CD4-positive, CD25-positive, alpha-beta regulatory T cell (primary cell): ENCODE data around the gene MSI2. TPM values are rescaled to one million over a fixed set of nuclear protein-coding genes. Genes with fewer than 3 reads are reported as not detected.

Experiments
- ATAC-seq, 2 donors: fragments of 150-1000 bp; cut with Tn5 transposase; one replicate each; pipeline ENCODE4 v1.10.0; 2021; ENCODE audit warnings: low read depth in 2 of 2, moderate number of reproducible peaks in 2 of 2, moderate library complexity in 1 of 2
- DNase-seq, 3 donors: peaks; one replicate each; pipeline versions ENCODE4 v3.0.0 to v3.0.0-alpha.2; 2012 to 2022; ENCODE audit warnings: mixed read lengths in 1 of 3
- H3K27ac ChIP-seq: one replicate; pipeline ENCODE4 v1.7.0; 2013; ENCODE audit warnings: mild to moderate bottlenecking, low read length; ENCODE audit not compliant: insufficient read depth, poor library complexity, severe bottlenecking
- H3K27me3 ChIP-seq: one replicate; pipeline ENCODE4 v1.7.0; 2013; ENCODE audit warnings: low read length; ENCODE audit not compliant: control insufficient read depth, insufficient read depth
- H3K36me3 ChIP-seq: one replicate; pipeline ENCODE4 v1.7.0; 2013; ENCODE audit warnings: mild to moderate bottlenecking, low read length, moderate library complexity; ENCODE audit not compliant: control insufficient read depth, insufficient read depth
- H3K4me1 ChIP-seq: 2 replicates; pipeline ENCODE4 v1.7.0; 2013; ENCODE audit warnings: mild to moderate bottlenecking, low read length; ENCODE audit not compliant: insufficient read depth, control insufficient read depth, poor library complexity, severe bottlenecking
- H3K4me3 ChIP-seq: one replicate; pipeline ENCODE4 v1.7.0; 2013; ENCODE audit warnings: low read depth, mild to moderate bottlenecking, low read length, moderate library complexity
- H3K9me3 ChIP-seq, 2 experiments: 1 replicate in 1 of 2; 2 replicates in 1 of 2; pipeline ENCODE4 v1.7.0; 2013; ENCODE audit warnings: low read length in 2 of 2, mild to moderate bottlenecking in 1 of 2, moderate library complexity in 1 of 2; ENCODE audit not compliant: control insufficient read depth in 2 of 2
- H3K27ac Mint-ChIP-seq, 3 donors: one replicate each; pipeline ENCODE4 v1.8.0; 2020 to 2022; ENCODE audit warnings: mild to moderate bottlenecking in 3 of 3, mixed read lengths in 3 of 3, moderate library complexity in 2 of 3
- H3K27me3 Mint-ChIP-seq: one replicate; pipeline ENCODE4 v1.8.0; 2022; ENCODE audit warnings: mild to moderate bottlenecking, mixed read lengths
- H3K36me3 Mint-ChIP-seq: one replicate; pipeline ENCODE4 v1.8.0; 2020; ENCODE audit warnings: mixed read lengths
- H3K4me1 Mint-ChIP-seq, 4 donors: one replicate each; pipeline ENCODE4 v1.8.0; 2020 to 2022; ENCODE audit warnings: mixed read lengths in 4 of 4, mild to moderate bottlenecking in 1 of 4
- H3K4me3 Mint-ChIP-seq, 4 donors: one replicate each; pipeline ENCODE4 v1.8.0; 2020 to 2022; ENCODE audit warnings: mild to moderate bottlenecking in 4 of 4, mixed read lengths in 4 of 4, moderate library complexity in 3 of 4
- H3K9me3 Mint-ChIP-seq, 7 donors: one replicate each; pipeline ENCODE4 v1.8.0; 2020 to 2022; ENCODE audit warnings: mixed read lengths in 7 of 7, mild to moderate bottlenecking in 3 of 7, moderate library complexity in 2 of 7
- polyA plus RNA-seq, 4 donors: library from polyadenylated mRNA; unstranded; fragments of 300-500 nt; fragmentation: Illumina TruSeq; gene quantifications; one replicate each; pipeline ENCODE4 v1.2.3, GENCODE V29; 2021
- total RNA-seq: library from RNA; stranded (reverse); gene quantifications from one replicate; pipeline ENCODE4 v1.2.3, GENCODE V29; 2022

MSI2 gene
- total and polyA plus RNA-seq, 5 donors from 2014 or later: 3.2 to 177 (median 3.4) TPM

- DNase-seq: peak; percentile 29 to 80 (median 62)
- Mint-ChIP-seq H3K4me3 (peak overlapping the region in 1 of 4 donors; percentile 72), H3K27me3 (no peaks in the 10 kb centered on the region), H3K27ac (peak overlapping the region in 1 of 3 donors; percentile 33), H3K4me1 (peaks cover 7 to 25% (median 9%) of the 10 kb centered on the region in 4 donors), H3K36me3 (peaks cover 13% of the 10 kb centered on the region), H3K9me3 (no peaks in the 10 kb centered on the region)
- Histone ChIP-seq H3K4me3 (no peak overlapping the region), H3K9me3 (no peaks in the 10 kb centered on the region), H3K36me3 (peaks cover 15% of the 10 kb centered on the region), H3K27ac (no peak overlapping the region), H3K27me3 (no peaks in the 10 kb centered on the region), H3K4me1 (no peaks in the 10 kb centered on the region)
- ATAC-seq: peak; percentile 86
Measured at GRCh38 chr17:57671667-57672632, 415.6 kb downstream of the MSI2 start.

GRCh38 chr17:57672971-57673370, 416.6 kb downstream of the MSI2 start:
- H3K4me1 Mint-ChIP-seq: peaks cover 7 to 21% (median 9%) of the 10 kb centered on the region in 4 donors
- no peak overlapping the region for H3K27ac ChIP-seq

GRCh38 chr17:57674894-57675293, 418.6 kb downstream of the MSI2 start:
- no peaks in the 10 kb centered on the region for H3K27me3 ChIP-seq

More at GRCh38 chr17:57672971-57673370, 416.6 kb downstream of the MSI2 start:
- Mint-ChIP-seq H3K4me3 (no peak overlapping the region), H3K27ac (peak overlapping the region; percentile 26 to 72 (median 48)), H3K27me3 (no peaks in the 10 kb centered on the region), H3K9me3 (no peaks in the 10 kb centered on the region), H3K36me3 (peaks cover 15% of the 10 kb centered on the region)
- DNase-seq (no peak), ATAC-seq (no peak)
- H3K9me3 ChIP-seq: no peaks in the 10 kb centered on the region
- peaks cover 15% of the 10 kb centered on the region for H3K36me3 ChIP-seq
- H3K27me3 ChIP-seq: no peaks in the 10 kb centered on the region
- no peak overlapping the region for H3K4me3 ChIP-seq
- H3K4me1 ChIP-seq: no peaks in the 10 kb centered on the region

GRCh38 chr17:57675427-57676387, 419.4 kb downstream of the MSI2 start:
- Histone ChIP-seq H3K27ac (no peak overlapping the region), H3K4me3 (no peak overlapping the region), H3K27me3 (no peaks in the 10 kb centered on the region), H3K36me3 (peaks cover 15% of the 10 kb centered on the region), H3K4me1 (no peaks in the 10 kb centered on the region), H3K9me3 (no peaks in the 10 kb centered on the region)
- no peak for DNase-seq
- Mint-ChIP-seq H3K9me3 (no peaks in the 10 kb centered on the region), H3K4me1 (peaks cover 5 to 23% (median 15%) of the 10 kb centered on the region in 4 donors), H3K27me3 (no peaks in the 10 kb centered on the region), H3K27ac (peak overlapping the region in 1 of 3 donors; percentile 62), H3K36me3 (peaks cover 26% of the 10 kb centered on the region), H3K4me3 (no peak overlapping the region)
- no peak for ATAC-seq

More at GRCh38 chr17:57674894-57675293, 418.6 kb downstream of the MSI2 start:
- Histone ChIP-seq H3K36me3 (peaks cover 15% of the 10 kb centered on the region), H3K27ac (no peak overlapping the region), H3K4me1 (no peaks in the 10 kb centered on the region), H3K9me3 (no peaks in the 10 kb centered on the region), H3K4me3 (no peak overlapping the region)
- H3K27ac Mint-ChIP-seq: no peak overlapping the region
- H3K4me1 Mint-ChIP-seq: peaks cover 9 to 22% (median 12%) of the 10 kb centered on the region in 4 donors
- no peaks in the 10 kb centered on the region for H3K27me3 Mint-ChIP-seq
- DNase-seq (no peak), ATAC-seq (no peak)
- peaks cover 21% of the 10 kb centered on the region for H3K36me3 Mint-ChIP-seq
- H3K9me3 Mint-ChIP-seq: no peaks in the 10 kb centered on the region
- H3K4me3 Mint-ChIP-seq: no peak overlapping the region

- Mint-ChIP-seq H3K4me3 (no peak overlapping the region), H3K36me3 (peaks cover 26% of the 10 kb centered on the region), H3K9me3 (no peaks in the 10 kb centered on the region), H3K27me3 (no peaks in the 10 kb centered on the region), H3K27ac (peak overlapping the region in 1 of 3 donors; percentile 12), H3K4me1 (peaks cover under 1 to 17% (median 15%) of the 10 kb centered on the region in 4 donors)
- H3K27ac ChIP-seq: no peak overlapping the region
- H3K27me3 ChIP-seq: no peaks in the 10 kb centered on the region
- H3K4me3 ChIP-seq: no peak overlapping the region
- H3K36me3 ChIP-seq: peaks cover 15% of the 10 kb centered on the region
- H3K9me3 ChIP-seq: no peaks in the 10 kb centered on the region
- DNase-seq: no peak
- no peaks in the 10 kb centered on the region for H3K4me1 ChIP-seq
- no peak for ATAC-seq
Measured at GRCh38 chr17:57676543-57676942, 420.2 kb downstream of the MSI2 start.

GRCh38 chr17:57677301-57677700, 421.0 kb downstream of the MSI2 start:
- Histone ChIP-seq H3K4me1 (no peaks in the 10 kb centered on the region), H3K36me3 (peaks cover 15% of the 10 kb centered on the region), H3K27ac (no peak overlapping the region), H3K27me3 (no peaks in the 10 kb centered on the region), H3K4me3 (no peak overlapping the region), H3K9me3 (no peaks in the 10 kb centered on the region)
- Mint-ChIP-seq H3K4me3 (no peak overlapping the region), H3K36me3 (peaks cover 26% of the 10 kb centered on the region), H3K4me1 (peaks cover 0 to 10% (median 8%) of the 10 kb centered on the region in 4 donors), H3K9me3 (no peaks in the 10 kb centered on the region), H3K27me3 (no peaks in the 10 kb centered on the region), H3K27ac (peak overlapping the region in 1 of 3 donors; percentile 66)
- ATAC-seq: no peak
- no peak for DNase-seq

- H3K4me1 ChIP-seq: no peaks in the 10 kb centered on the region
- H3K9me3 ChIP-seq: no peaks in the 10 kb centered on the region
- DNase-seq (no peak), ATAC-seq (no peak)
- Mint-ChIP-seq H3K4me3 (no peak overlapping the region), H3K36me3 (peaks cover 28% of the 10 kb centered on the region), H3K9me3 (no peaks in the 10 kb centered on the region), H3K4me1 (peaks cover 0 to 8% (median 6%) of the 10 kb centered on the region in 4 donors), H3K27ac (peak overlapping the region in 1 of 3 donors; percentile 66), H3K27me3 (no peaks in the 10 kb centered on the region)
- H3K27me3 ChIP-seq: no peaks in the 10 kb centered on the region
- peaks cover 15% of the 10 kb centered on the region for H3K36me3 ChIP-seq
- H3K4me3 ChIP-seq: no peak overlapping the region
- H3K27ac ChIP-seq: no peak overlapping the region
Measured at GRCh38 chr17:57677858-57678257, 421.5 kb downstream of the MSI2 start.
